Measurements from ENCODE around the gene THBS2.

Gene THBS2

DNA sequence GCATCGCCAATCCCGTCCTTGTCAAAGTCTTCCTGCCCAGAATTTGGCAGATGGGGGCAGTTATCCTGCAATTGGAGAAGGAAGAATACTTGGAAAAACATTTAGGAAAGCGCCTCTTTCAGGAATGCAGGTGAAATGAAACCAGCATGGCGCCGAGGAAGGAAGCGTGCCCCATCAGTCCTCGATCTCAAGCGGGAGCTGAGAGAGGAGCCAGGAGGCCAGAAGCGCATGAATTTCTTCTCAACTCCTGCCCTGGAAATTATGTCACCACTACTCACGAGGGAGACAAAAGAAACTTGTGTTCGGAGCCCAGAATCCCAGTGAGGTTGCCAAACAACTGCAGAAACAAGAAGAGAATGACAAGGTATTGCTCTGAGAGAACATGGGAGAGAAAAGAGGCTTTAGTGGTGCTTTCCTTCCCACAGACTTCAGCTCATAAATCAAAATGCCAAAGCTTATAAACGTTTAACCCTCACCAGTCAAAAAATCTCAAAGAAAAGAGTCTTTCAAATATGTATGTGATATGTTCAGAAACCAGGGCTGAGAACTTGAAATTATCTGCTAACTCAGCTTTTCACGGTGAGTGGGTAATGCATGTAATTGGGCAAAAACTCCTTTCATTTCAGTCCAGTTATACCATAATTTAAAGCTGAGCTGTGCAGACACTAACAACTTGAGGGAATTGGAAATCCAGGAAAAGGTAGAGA is 23.9 kb downstream of the THBS2 start:
- Histone ChIP-seq H3K79me1 (ENCODE audit: low read length) (no peaks in the 10 kb centered on the region), H2BK5ac (ENCODE audit: low read length) (no peak overlapping the region), H4K5ac (ENCODE audit: low read length) (no peak overlapping the region), H3K18ac (ENCODE audit: low read length) (no peak overlapping the region), H2BK120ac (ENCODE audit: low read depth, low read length) (no peak overlapping the region), H3K23ac (ENCODE audit: low read length) (no peak overlapping the region), H3K9ac (ENCODE audit: low read length) (no peak overlapping the region), H3K36me3 (ENCODE audit: control insufficient read depth, insufficient read depth, low read length) (no peaks in the 10 kb centered on the region), H3K4me2 (ENCODE audit: low read length) (no peak overlapping the region), H3K4ac (ENCODE audit: low read depth, low read length) (no peak overlapping the region), H3K56ac (ENCODE audit: low read length) (no peak overlapping the region), H2BK15ac (replicated peaks; ENCODE audit: low read depth) (no peak overlapping the region), H3K4me3 (ENCODE audit: low read length) (no peak overlapping the region), H2AK5ac (ENCODE audit: low read length) (no peak overlapping the region), H3K27me3 (ENCODE audit: insufficient read depth, low read length, poor library complexity) (no peaks in the 10 kb centered on the region), H4K8ac (ENCODE audit: low read depth, low read length) (no peak overlapping the region), H3K4me1 (ENCODE audit: control insufficient read depth, low read depth, low read length) (no peaks in the 10 kb centered on the region), H3K27ac (ENCODE audit: low read depth, low read length) (no peak overlapping the region), H3K79me2 (ENCODE audit: control insufficient read depth, insufficient read depth, low read length) (no peaks in the 10 kb centered on the region)
- DNase-seq = no peak
- WGBS (ENCODE audit: extremely low coverage, insufficient coverage, low lambda C conversion rate) = no CpG with 5 or more reads among the region's 13 CpGs

DNA sequence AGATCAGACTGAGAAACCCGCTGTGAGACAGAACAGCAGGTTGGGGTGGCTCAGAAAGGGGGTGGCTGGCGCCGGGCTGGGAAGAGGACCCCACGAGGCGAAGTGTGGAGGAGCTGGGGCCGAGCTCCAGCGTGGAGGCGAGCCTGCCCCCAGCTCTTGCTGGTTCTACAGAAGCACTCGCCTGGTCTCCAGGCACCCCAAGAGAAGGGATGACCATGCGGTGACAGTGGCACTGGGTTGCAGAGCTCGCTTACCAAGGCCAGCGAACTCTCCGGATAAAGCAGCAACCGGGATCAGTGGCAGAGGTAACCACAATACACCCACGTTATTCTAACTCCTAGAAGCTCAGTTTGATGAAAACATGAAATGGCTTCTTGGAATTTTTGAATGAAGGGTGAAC is 26.5 kb downstream of the THBS2 start:
- Histone ChIP-seq H2AK5ac (ENCODE audit: low read length) (no peak overlapping the region), H2BK5ac (ENCODE audit: low read length) (no peak overlapping the region), H4K8ac (ENCODE audit: low read depth, low read length) (no peak overlapping the region), H3K79me2 (ENCODE audit: control insufficient read depth, insufficient read depth, low read length) (no peaks in the 10 kb centered on the region), H3K9ac (ENCODE audit: low read length) (no peak overlapping the region), H2BK15ac (replicated peaks; ENCODE audit: low read depth) (no peak overlapping the region), H3K4me3 (ENCODE audit: low read length) (no peak overlapping the region), H3K4me2 (ENCODE audit: low read length) (no peak overlapping the region), H2BK120ac (ENCODE audit: low read depth, low read length) (no peak overlapping the region), H3K4me1 (ENCODE audit: control insufficient read depth, low read depth, low read length) (no peaks in the 10 kb centered on the region), H3K27me3 (ENCODE audit: insufficient read depth, low read length, poor library complexity) (no peaks in the 10 kb centered on the region), H3K27ac (ENCODE audit: low read depth, low read length) (no peak overlapping the region), H3K56ac (ENCODE audit: low read length) (no peak overlapping the region), H3K79me1 (ENCODE audit: low read length) (no peaks in the 10 kb centered on the region), H3K18ac (ENCODE audit: low read length) (no peak overlapping the region), H3K4ac (ENCODE audit: low read depth, low read length) (no peak overlapping the region), H3K23ac (ENCODE audit: low read length) (no peak overlapping the region), H4K5ac (ENCODE audit: low read length) (no peak overlapping the region), H3K36me3 (ENCODE audit: control insufficient read depth, insufficient read depth, low read length) (no peaks in the 10 kb centered on the region)
- no peak for DNase-seq
- no CpG with 5 or more reads among the region's 15 CpGs for WGBS (ENCODE audit: extremely low coverage, insufficient coverage, low lambda C conversion rate)

DNA sequence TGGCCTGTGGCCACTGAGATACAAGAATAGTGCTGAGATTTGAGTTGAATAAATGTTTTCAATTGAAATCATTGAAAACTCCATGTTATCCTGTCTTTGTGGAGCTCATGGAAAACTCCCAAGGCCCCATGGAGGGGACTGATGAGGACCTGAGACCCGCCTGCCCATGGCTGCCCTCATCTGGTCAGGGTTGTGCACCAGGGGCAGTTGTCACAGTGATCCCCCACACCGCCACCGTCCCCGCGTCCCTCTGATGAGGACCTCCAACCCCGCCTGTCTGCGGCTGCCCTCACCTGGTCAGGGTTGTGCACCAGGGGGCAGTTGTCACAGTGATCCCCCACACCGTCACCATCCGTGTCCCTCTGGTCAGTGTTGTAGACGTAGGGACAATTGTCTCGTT is 27.8 kb downstream of the THBS2 start:
- no peak overlapping the region for H3K4me3 ChIP-seq (ENCODE audit: low read length)
- H3K79me2 ChIP-seq (ENCODE audit: control insufficient read depth, insufficient read depth, low read length) = no peaks in the 10 kb centered on the region
- no peak overlapping the region for H4K8ac ChIP-seq (ENCODE audit: low read depth, low read length)
- H3K27ac ChIP-seq (ENCODE audit: low read depth, low read length) = no peak overlapping the region
- H3K4ac ChIP-seq (ENCODE audit: low read depth, low read length) = no peak overlapping the region
- H3K36me3 ChIP-seq (ENCODE audit: control insufficient read depth, insufficient read depth, low read length) = no peaks in the 10 kb centered on the region
- H3K9ac ChIP-seq (ENCODE audit: low read length) = no peak overlapping the region
- H3K18ac ChIP-seq (ENCODE audit: low read length) = no peak overlapping the region
- no peak overlapping the region for H2BK120ac ChIP-seq (ENCODE audit: low read depth, low read length)
- no peak overlapping the region for H2BK15ac ChIP-seq (replicated peaks; ENCODE audit: low read depth)
- no peak overlapping the region for H3K56ac ChIP-seq (ENCODE audit: low read length)
- H2AK5ac ChIP-seq (ENCODE audit: low read length) = no peak overlapping the region
- H3K79me1 ChIP-seq (ENCODE audit: low read length) = no peaks in the 10 kb centered on the region
- WGBS (ENCODE audit: extremely low coverage, insufficient coverage, low lambda C conversion rate) = no CpG with 5 or more reads among the region's 11 CpGs
- no peak overlapping the region for H4K5ac ChIP-seq (ENCODE audit: low read length)
- H3K23ac ChIP-seq (ENCODE audit: low read length) = no peak overlapping the region
- no peak overlapping the region for H3K4me2 ChIP-seq (ENCODE audit: low read length)
- no peaks in the 10 kb centered on the region for H3K4me1 ChIP-seq (ENCODE audit: control insufficient read depth, low read depth, low read length)
- no peak overlapping the region for H2BK5ac ChIP-seq (ENCODE audit: low read length)
- H3K27me3 ChIP-seq (ENCODE audit: insufficient read depth, low read length, poor library complexity) = no peaks in the 10 kb centered on the region
- no peak for DNase-seq

DNA sequence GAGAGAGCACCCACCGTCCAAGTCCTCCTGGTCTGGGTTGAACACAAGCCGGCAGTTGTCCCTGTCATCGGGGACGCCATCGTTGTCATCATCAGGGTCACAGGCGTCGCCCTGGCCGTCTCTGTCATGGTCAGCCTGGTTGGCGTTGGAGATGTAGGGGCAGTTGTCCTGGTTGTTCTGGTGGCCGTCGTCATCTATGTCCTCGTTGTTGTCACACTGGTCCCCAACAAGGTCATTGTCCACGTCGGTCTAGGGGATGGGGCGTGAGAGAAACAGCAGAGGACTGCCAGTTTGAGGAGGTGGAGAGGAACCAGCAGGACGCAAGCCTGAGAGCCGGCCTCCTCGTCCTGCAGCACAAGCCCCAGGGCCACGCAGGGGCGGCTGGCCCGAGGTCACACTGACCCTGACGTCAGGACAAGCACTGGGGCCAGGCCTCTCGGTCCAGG is 28.5 kb downstream of the THBS2 start:
- Histone ChIP-seq H2AK5ac (ENCODE audit: low read length) (no peak overlapping the region), H3K4me3 (ENCODE audit: low read length) (no peak overlapping the region), H3K79me1 (ENCODE audit: low read length) (no peaks in the 10 kb centered on the region), H3K27ac (ENCODE audit: low read depth, low read length) (no peak overlapping the region), H3K79me2 (ENCODE audit: control insufficient read depth, insufficient read depth, low read length) (no peaks in the 10 kb centered on the region), H3K4me1 (ENCODE audit: control insufficient read depth, low read depth, low read length) (no peaks in the 10 kb centered on the region), H2BK120ac (ENCODE audit: low read depth, low read length) (no peak overlapping the region), H3K4ac (ENCODE audit: low read depth, low read length) (no peak overlapping the region), H2BK15ac (replicated peaks; ENCODE audit: low read depth) (no peak overlapping the region), H2BK5ac (ENCODE audit: low read length) (no peak overlapping the region), H3K9ac (ENCODE audit: low read length) (no peak overlapping the region), H4K5ac (ENCODE audit: low read length) (no peak overlapping the region), H3K56ac (ENCODE audit: low read length) (no peak overlapping the region), H3K18ac (ENCODE audit: low read length) (no peak overlapping the region), H3K27me3 (ENCODE audit: insufficient read depth, low read length, poor library complexity) (no peaks in the 10 kb centered on the region), H3K23ac (ENCODE audit: low read length) (no peak overlapping the region), H4K8ac (ENCODE audit: low read depth, low read length) (no peak overlapping the region), H3K4me2 (ENCODE audit: low read length) (no peak overlapping the region), H3K36me3 (ENCODE audit: control insufficient read depth, insufficient read depth, low read length) (no peaks in the 10 kb centered on the region)
- no CpG with 5 or more reads among the region's 23 CpGs for WGBS (ENCODE audit: extremely low coverage, insufficient coverage, low lambda C conversion rate)
- DNase-seq = no peak

DNA sequence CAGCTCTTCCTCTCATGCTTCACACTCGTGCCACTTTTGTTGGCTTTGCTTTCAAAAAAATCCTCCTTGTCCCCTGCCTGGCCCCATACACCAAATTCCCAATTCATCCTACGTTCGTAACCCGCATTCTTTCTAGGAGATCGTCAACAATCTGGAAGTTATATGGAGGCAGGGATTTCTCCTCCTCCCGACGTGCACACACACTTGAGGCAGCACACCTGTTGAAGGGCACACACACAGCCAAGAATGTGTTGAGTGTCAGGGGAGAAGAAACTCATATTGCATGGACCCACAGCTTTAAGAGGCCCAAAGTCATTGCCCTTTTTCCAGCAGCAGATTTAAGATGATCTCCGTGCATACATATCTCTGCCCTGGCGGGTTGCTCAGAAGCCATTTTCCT is 28.9 kb downstream of the THBS2 start:
- H3K4me2 ChIP-seq (ENCODE audit: low read length) = no peak overlapping the region
- H3K27ac ChIP-seq (ENCODE audit: low read depth, low read length) = no peak overlapping the region
- H3K79me1 ChIP-seq (ENCODE audit: low read length) = no peaks in the 10 kb centered on the region
- no peak overlapping the region for H2BK15ac ChIP-seq (replicated peaks; ENCODE audit: low read depth)
- DNase-seq = no peak
- no peak overlapping the region for H3K23ac ChIP-seq (ENCODE audit: low read length)
- no peak overlapping the region for H3K9ac ChIP-seq (ENCODE audit: low read length)
- H3K4me1 ChIP-seq (ENCODE audit: control insufficient read depth, low read depth, low read length) = no peaks in the 10 kb centered on the region
- no peaks in the 10 kb centered on the region for H3K36me3 ChIP-seq (ENCODE audit: control insufficient read depth, insufficient read depth, low read length)
- no peak overlapping the region for H3K18ac ChIP-seq (ENCODE audit: low read length)
- H2BK120ac ChIP-seq (ENCODE audit: low read depth, low read length) = no peak overlapping the region
- no peaks in the 10 kb centered on the region for H3K27me3 ChIP-seq (ENCODE audit: insufficient read depth, low read length, poor library complexity)
- H2AK5ac ChIP-seq (ENCODE audit: low read length) = no peak overlapping the region
- no peaks in the 10 kb centered on the region for H3K79me2 ChIP-seq (ENCODE audit: control insufficient read depth, insufficient read depth, low read length)
- H3K4ac ChIP-seq (ENCODE audit: low read depth, low read length) = no peak overlapping the region
- H4K5ac ChIP-seq (ENCODE audit: low read length) = no peak overlapping the region
- no peak overlapping the region for H3K4me3 ChIP-seq (ENCODE audit: low read length)
- H3K56ac ChIP-seq (ENCODE audit: low read length) = no peak overlapping the region
- H2BK5ac ChIP-seq (ENCODE audit: low read length) = no peak overlapping the region
- no peak overlapping the region for H4K8ac ChIP-seq (ENCODE audit: low read depth, low read length)
- no CpG with 5 or more reads among the region's 9 CpGs for WGBS (ENCODE audit: extremely low coverage, insufficient coverage, low lambda C conversion rate)

DNA sequence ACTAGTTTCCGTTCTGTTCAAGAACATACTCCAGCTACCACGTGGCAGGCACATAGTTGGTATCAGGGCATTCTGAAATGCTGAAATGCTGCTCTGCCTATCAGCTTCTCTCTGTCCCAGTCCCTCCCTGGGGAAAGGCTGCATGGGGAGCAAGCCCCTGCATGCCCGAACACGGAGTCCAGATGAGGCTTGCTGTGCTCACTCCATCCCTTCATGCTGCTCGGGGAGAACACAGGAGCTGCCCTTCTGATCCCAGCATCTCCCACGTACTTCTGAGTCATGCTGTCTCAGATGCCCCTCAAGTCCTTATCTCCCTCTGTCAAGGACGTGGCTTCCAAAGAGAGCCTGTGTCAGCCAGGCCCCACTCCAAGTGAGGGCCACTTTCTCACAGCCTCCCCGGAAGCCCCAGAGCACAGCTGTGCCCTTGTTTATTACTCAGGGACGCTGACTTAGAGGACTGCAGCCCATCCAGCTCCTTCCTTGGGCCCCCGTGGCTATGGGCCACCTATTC is 29.4 kb downstream of the THBS2 start:
- no peak overlapping the region for H3K23ac ChIP-seq (ENCODE audit: low read length)
- H4K8ac ChIP-seq (ENCODE audit: low read depth, low read length) = no peak overlapping the region
- H3K4me3 ChIP-seq (ENCODE audit: low read length) = no peak overlapping the region
- no peak overlapping the region for H2BK120ac ChIP-seq (ENCODE audit: low read depth, low read length)
- H4K5ac ChIP-seq (ENCODE audit: low read length) = no peak overlapping the region
- H3K56ac ChIP-seq (ENCODE audit: low read length) = no peak overlapping the region
- no peak overlapping the region for H3K4me2 ChIP-seq (ENCODE audit: low read length)
- H3K9ac ChIP-seq (ENCODE audit: low read length) = no peak overlapping the region
- no CpG with 5 or more reads among the region's 10 CpGs for WGBS (ENCODE audit: extremely low coverage, insufficient coverage, low lambda C conversion rate)
- no peak overlapping the region for H3K18ac ChIP-seq (ENCODE audit: low read length)
- H2AK5ac ChIP-seq (ENCODE audit: low read length) = no peak overlapping the region
- H3K4me1 ChIP-seq (ENCODE audit: control insufficient read depth, low read depth, low read length) = no peaks in the 10 kb centered on the region
- H3K36me3 ChIP-seq (ENCODE audit: control insufficient read depth, insufficient read depth, low read length) = no peaks in the 10 kb centered on the region
- no peak overlapping the region for H3K27ac ChIP-seq (ENCODE audit: low read depth, low read length)
- H3K79me1 ChIP-seq (ENCODE audit: low read length) = no peaks in the 10 kb centered on the region
- H3K27me3 ChIP-seq (ENCODE audit: insufficient read depth, low read length, poor library complexity) = no peaks in the 10 kb centered on the region
- H3K79me2 ChIP-seq (ENCODE audit: control insufficient read depth, insufficient read depth, low read length) = no peaks in the 10 kb centered on the region
- H2BK5ac ChIP-seq (ENCODE audit: low read length) = no peak overlapping the region
- no peak overlapping the region for H2BK15ac ChIP-seq (replicated peaks; ENCODE audit: low read depth)
- no peak for DNase-seq
- H3K4ac ChIP-seq (ENCODE audit: low read depth, low read length) = no peak overlapping the region

Measured in mesendoderm (in vitro differentiated cells).